ENCODE results near the gene SPATA33. TPM values are rescaled to one million over a fixed set of nuclear protein-coding genes. Genes with fewer than 3 reads are reported as not detected.
"Not testable (repeated sequence)": the region's sequence is repeated elsewhere in the genome, so short reads cannot be mapped to it uniquely, and the experiment has no call there.

Gene SPATA33
- total and polyA plus RNA-seq, 2 experiments from 2014 or later: 4.4 to 16.8 TPM

GRCh38 chr16:89689142-89689541, 31.5 kb downstream of the SPATA33 start:
- WGBS (ENCODE audit: low lambda C conversion rate, missing lambda C conversion rate): 96% methylated on average over 13 of the region's 13 CpGs
- Histone ChIP-seq H3K36me3 (replicated peaks; ENCODE audit: insufficient read depth, low read depth) (no peaks in the 10 kb centered on the region), H3K27ac (peak overlapping the region; percentile 93)

DNA sequence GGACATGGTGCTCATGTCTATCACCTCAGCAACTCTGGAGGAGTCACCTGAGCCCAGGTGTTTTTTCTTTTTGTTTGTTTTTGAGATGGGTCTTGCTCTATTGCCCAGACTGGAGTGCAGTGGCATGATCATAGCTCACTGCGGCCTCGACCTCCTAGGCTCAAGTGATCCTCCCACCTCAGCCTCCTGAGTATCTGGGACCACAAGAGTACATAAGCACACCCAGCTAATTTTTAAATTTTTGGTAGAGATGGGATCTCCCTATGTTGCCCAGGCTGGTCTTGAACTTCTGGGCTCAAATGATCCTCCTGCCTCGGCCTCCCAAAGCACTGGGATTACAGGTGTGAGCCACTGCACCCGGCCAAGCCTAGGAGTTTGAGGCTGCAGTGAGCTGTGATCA, 32.0 kb downstream of the SPATA33 start:
- 100% methylated on average over 4 of the region's 4 CpGs for WGBS (ENCODE audit: low lambda C conversion rate, missing lambda C conversion rate)
- not testable (repeated sequence) for H3K36me3 ChIP-seq (replicated peaks; ENCODE audit: insufficient read depth, low read depth)

More at GRCh38 chr16:89689142-89689541, 31.5 kb downstream of the SPATA33 start:
- TF ChIP-seq EZH2 (IDR thresholded peaks at IDR 0.05; ENCODE audit: borderline replicate concordance) (no peak), EZH2phosphoT487 (IDR thresholded peaks at IDR 0.05; ENCODE audit: low read depth, severe bottlenecking, unreplicated experiment) (no peak)
- TF ChIP-seq, protein P1, sequence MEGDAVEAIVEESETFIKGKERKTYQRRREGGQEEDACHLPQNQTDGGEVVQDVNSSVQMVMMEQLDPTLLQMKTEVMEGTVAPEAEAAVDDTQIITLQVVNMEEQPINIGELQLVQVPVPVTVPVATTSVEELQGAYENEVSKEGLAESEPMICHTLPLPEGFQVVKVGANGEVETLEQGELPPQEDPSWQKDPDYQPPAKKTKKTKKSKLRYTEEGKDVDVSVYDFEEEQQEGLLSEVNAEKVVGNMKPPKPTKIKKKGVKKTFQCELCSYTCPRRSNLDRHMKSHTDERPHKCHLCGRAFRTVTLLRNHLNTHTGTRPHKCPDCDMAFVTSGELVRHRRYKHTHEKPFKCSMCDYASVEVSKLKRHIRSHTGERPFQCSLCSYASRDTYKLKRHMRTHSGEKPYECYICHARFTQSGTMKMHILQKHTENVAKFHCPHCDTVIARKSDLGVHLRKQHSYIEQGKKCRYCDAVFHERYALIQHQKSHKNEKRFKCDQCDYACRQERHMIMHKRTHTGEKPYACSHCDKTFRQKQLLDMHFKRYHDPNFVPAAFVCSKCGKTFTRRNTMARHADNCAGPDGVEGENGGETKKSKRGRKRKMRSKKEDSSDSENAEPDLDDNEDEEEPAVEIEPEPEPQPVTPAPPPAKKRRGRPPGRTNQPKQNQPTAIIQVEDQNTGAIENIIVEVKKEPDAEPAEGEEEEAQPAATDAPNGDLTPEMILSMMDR (IDR thresholded peaks at IDR 0.05; ENCODE audit: poor library complexity): no peak
- no peaks in the 10 kb centered on the region for H3K27me3 ChIP-seq
- no peak overlapping the region for H3K4me3 ChIP-seq
- H2AFZ ChIP-seq: no peak overlapping the region
- no peaks in the 10 kb centered on the region for H3K9me2 ChIP-seq (replicated peaks; ENCODE audit: insufficient read depth)
- peaks cover 11% of the 10 kb centered on the region for H3K4me1 ChIP-seq (ENCODE audit: insufficient read depth)
- peaks cover 28% of the 10 kb centered on the region for H3K79me2 ChIP-seq
- peaks cover 4% of the 10 kb centered on the region for H4K20me1 ChIP-seq (ENCODE audit: insufficient read depth, poor library complexity, severe bottlenecking)
- no peak for DNase-seq (ENCODE audit: low spot score)
- H3K4me2 ChIP-seq: no peak overlapping the region
- no peaks in the 10 kb centered on the region for H3K9me3 ChIP-seq (ENCODE audit: low read depth)

GRCh38 chr16:89690392-89690901, 32.8 kb downstream of the SPATA33 start:
- WGBS (ENCODE audit: low lambda C conversion rate, missing lambda C conversion rate): 96% methylated on average over 16 of the region's 16 CpGs
- no peaks in the 10 kb centered on the region for H3K9me2 ChIP-seq (replicated peaks; ENCODE audit: insufficient read depth)
- H3K4me1 ChIP-seq (ENCODE audit: insufficient read depth): peaks cover 11% of the 10 kb centered on the region
- H3K4me2 ChIP-seq: no peak overlapping the region
- H3K27me3 ChIP-seq: no peaks in the 10 kb centered on the region
- no peaks in the 10 kb centered on the region for H3K36me3 ChIP-seq (replicated peaks; ENCODE audit: insufficient read depth, low read depth)
- H3K79me2 ChIP-seq: peaks cover 28% of the 10 kb centered on the region
- peaks cover 4% of the 10 kb centered on the region for H4K20me1 ChIP-seq (ENCODE audit: insufficient read depth, poor library complexity, severe bottlenecking)
- no peak overlapping the region for H3K27ac ChIP-seq
- DNase-seq (ENCODE audit: low spot score): no peak
- TF ChIP-seq, protein P1 (IDR thresholded peaks at IDR 0.05; ENCODE audit: poor library complexity): no peak
- TF ChIP-seq EZH2phosphoT487 (IDR thresholded peaks at IDR 0.05; ENCODE audit: low read depth, severe bottlenecking, unreplicated experiment) (no peak), EZH2 (IDR thresholded peaks at IDR 0.05; ENCODE audit: borderline replicate concordance) (no peak)
- H2AFZ ChIP-seq: no peak overlapping the region
- H3K9me3 ChIP-seq (ENCODE audit: low read depth): no peaks in the 10 kb centered on the region
- no peak overlapping the region for H3K4me3 ChIP-seq

More for the DNA sequence above, 32.0 kb downstream of the SPATA33 start:
- H3K4me1 ChIP-seq (ENCODE audit: insufficient read depth): peaks cover 11% of the 10 kb centered on the region
- H3K4me3 ChIP-seq; H4K20me1 ChIP-seq (ENCODE audit: insufficient read depth, poor library complexity, severe bottlenecking); H3K4me2 ChIP-seq; H3K27me3 ChIP-seq; H3K9me3 ChIP-seq (ENCODE audit: low read depth); H2AFZ ChIP-seq; H3K9me2 ChIP-seq (replicated peaks; ENCODE audit: insufficient read depth); H3K27ac ChIP-seq; DNase-seq (ENCODE audit: low spot score): not testable (repeated sequence)
- H3K79me2 ChIP-seq: peaks cover 28% of the 10 kb centered on the region

DNA sequence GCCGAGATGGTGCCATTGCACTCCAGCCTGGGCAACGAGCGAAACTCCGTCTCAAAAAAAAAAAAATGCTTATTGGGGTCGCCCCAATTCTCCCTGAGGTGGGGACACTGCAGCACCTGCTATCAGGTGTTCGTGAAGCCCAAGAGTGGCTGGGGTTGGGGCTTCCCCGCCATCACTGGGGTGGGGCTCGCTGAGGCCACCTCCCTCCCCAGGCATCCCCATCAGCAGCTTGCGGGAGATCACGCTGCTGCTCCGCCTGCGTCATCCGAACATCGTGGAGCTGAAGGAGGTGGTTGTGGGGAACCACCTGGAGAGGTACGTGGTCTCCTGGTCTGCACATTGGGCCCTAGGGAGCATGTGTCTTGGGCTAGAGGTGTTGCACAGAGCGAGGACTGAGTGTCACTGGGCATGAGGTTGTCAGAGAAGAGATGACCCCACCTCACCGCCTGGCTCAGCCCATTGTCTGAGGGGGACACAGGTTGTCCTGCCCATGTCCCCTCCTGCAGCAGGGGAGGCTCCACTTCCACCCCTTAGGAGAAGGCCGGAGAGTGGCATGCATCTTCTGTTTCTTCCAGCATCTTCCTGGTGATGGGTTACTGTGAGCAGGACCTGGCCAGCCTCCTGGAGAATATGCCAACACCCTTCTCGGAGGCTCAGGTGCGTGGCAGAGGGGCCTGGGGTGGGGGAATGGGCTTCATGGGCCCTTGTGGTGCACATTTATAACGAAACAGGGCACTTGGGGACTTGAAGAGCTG, 33.8 kb downstream of the SPATA33 start:
- Histone ChIP-seq H3K9me3 (ENCODE audit: low read depth) (no peaks in the 10 kb centered on the region), H4K20me1 (ENCODE audit: insufficient read depth, poor library complexity, severe bottlenecking) (peaks cover 4% of the 10 kb centered on the region), H3K27me3 (no peaks in the 10 kb centered on the region), H3K79me2 (peaks cover 28% of the 10 kb centered on the region), H3K27ac (no peak overlapping the region), H2AFZ (no peak overlapping the region), H3K9me2 (replicated peaks; ENCODE audit: insufficient read depth) (no peaks in the 10 kb centered on the region), H3K4me2 (no peak overlapping the region), H3K4me1 (ENCODE audit: insufficient read depth) (peaks cover 11% of the 10 kb centered on the region), H3K36me3 (replicated peaks; ENCODE audit: insufficient read depth, low read depth) (no peaks in the 10 kb centered on the region), H3K4me3 (no peak overlapping the region)
- DNase-seq (ENCODE audit: low spot score): no peak
- TF ChIP-seq EZH2phosphoT487 (IDR thresholded peaks at IDR 0.05; ENCODE audit: low read depth, severe bottlenecking, unreplicated experiment) (no peak), EZH2 (IDR thresholded peaks at IDR 0.05; ENCODE audit: borderline replicate concordance) (no peak)
- TF ChIP-seq, protein P1 (IDR thresholded peaks at IDR 0.05; ENCODE audit: poor library complexity): no peak
- WGBS (ENCODE audit: low lambda C conversion rate, missing lambda C conversion rate): 100% methylated on average over 19 of the region's 21 CpGs

Data from hepatocyte (in vitro differentiated cells).